Ovary (tissue), 9 donors: ENCODE measurements around the gene CDC14A. TPM values are rescaled to one million over a fixed set of nuclear protein-coding genes. Genes with fewer than 3 reads are reported as not detected.

Experiments
- DNase-seq, 5 donors: peaks; one replicate each; pipeline ENCODE4 v3.0.0-alpha.2; 2019 to 2020
- H3K27ac ChIP-seq, 2 donors: fragments of 200-600 bp; one replicate each; pipeline versions ENCODE4 v1.5.1 to v1.8.0; 2019 to 2022
- H3K27me3 ChIP-seq: fragments of 200-600 bp; one replicate; pipeline ENCODE4 v1.8.0; 2022
- H3K36me3 ChIP-seq: fragments of 200-600 bp; sonication (generic); one replicate; pipeline ENCODE4 v1.5.1; 2019
- H3K4me1 ChIP-seq: one replicate; pipeline ENCODE4 v1.8.1; 2013; ENCODE audit warnings: mild to moderate bottlenecking, moderate library complexity; ENCODE audit not compliant: insufficient read depth
- H3K4me3 ChIP-seq: fragments of 200-600 bp; sonication (generic); one replicate; pipeline ENCODE4 v1.5.1; 2017
- H3K9me3 ChIP-seq, 2 donors: fragments of 200-600 bp in 1 of 2; sonication (generic) in 1 of 2; one replicate each; pipeline versions ENCODE4 v1.5.1 to v1.8.1; 2013 to 2019; ENCODE audit warnings: mild to moderate bottlenecking in 1 of 2, moderate library complexity in 1 of 2
- CTCF ChIP-seq, 3 donors: fragments of 450-650 bp in 2 of 3; fragments of 200-600 bp in 1 of 3; IDR thresholded peaks; one replicate each; pipeline versions ENCODE4 v1.5.1 to v1.8.0; 2016 to 2022; ENCODE audit warnings: antibody characterized with exemption in 3 of 3, mild to moderate bottlenecking in 1 of 3
- EP300 ChIP-seq: sonication (generic); formaldehyde crosslinking; IDR thresholded peaks from one replicate; pipeline ENCODE4 v1.6.1; 2017; ENCODE audit warnings: antibody characterized with exemption
- POLR2A ChIP-seq: fragments of 450-650 bp; IDR thresholded peaks from one replicate; pipeline ENCODE4 v1.6.1; 2017; ENCODE audit warnings: antibody characterized with exemption, mild to moderate bottlenecking, moderate library complexity
- WGBS, 3 donors: extraction: QIAGEN DNeasy Blood & Tissue Kit in 1 of 3; methylation state at CpG; one replicate each; pipeline versions ENCODE4 v1.1.5 to v1.1.7; 2013 to 2017; 5-methylcytosine and 5-hydroxymethylcytosine counted together
- intact Hi-C, 4 donors: fragments of 100-400 bp; cut with DNase I; formaldehyde crosslinking; loops; one replicate each; pipeline versions ENCODE4 v1.11.0 to v1.15.1; 2022 to 2023
- polyA plus RNA-seq, 2 donors: library from polyadenylated mRNA; stranded (reverse); fragments of 200-250 nt in 1 of 2; fragments of 350-450 nt in 1 of 2; fragmentation: Illumina TruSeq in 1 of 2; extraction: RNeasy Lipid Tissue Mini Kit (QIAGEN cat#74804) in 1 of 2; gene quantifications; one replicate each; pipeline ENCODE4 v1.2.3, GENCODE V29; 2013 to 2014
- total RNA-seq, 7 donors: library from RNA; depleted of rRNA in 2 of 7; stranded (reverse); fragments of >200 nt in 2 of 7; fragmentation: NEBNext Ultra II Directional in 3 of 7; extraction: Animal tissue kit (Norgen Biotek cat#: 25700) in 3 of 7; gene quantifications; one replicate each; pipeline versions ENCODE4 v1.1.0 to v1.2.4, GENCODE V29; 2016 to 2023
- donor health status: DM: no; HTN: no; CAD: no; lungs with moderate emphysema.
- donor health status: DM: no; HTN: no; CAD: no.
- donor health status: Bipolar disorder and iron deficiency.
- donor health status: DM: yes; HTN: yes; CAD: no.
- donor health status: DM: no; HTN: no; CAD: no.
- donor health status: DM: yes; HTN: yes; CAD: no.

Gene CDC14A
- total and polyA plus RNA-seq, 9 donors = 4.6 to 47.4 (median 8.6) TPM

DNA sequence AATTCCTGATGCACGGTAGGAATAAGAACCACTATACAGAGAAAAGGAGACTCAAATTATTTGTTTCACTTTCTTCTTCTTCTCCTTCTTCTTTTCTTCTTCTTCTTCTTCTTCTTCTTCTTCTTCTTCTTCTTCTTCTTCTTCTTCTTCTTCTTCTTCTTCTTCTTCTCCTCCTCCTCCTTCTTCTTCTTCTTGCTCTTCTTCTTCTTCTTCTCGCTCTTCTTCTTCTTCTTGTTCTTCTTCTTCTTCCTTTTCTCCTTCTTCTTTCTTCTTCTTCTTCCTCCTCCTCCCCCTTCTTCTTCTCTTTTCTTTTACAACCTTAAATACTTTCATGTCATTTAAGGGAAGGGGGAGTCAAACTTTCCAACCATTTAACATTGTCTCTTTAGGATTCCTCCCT lies 174.6 kb downstream of the CDC14A start:
- DNase-seq = no peak
- WGBS, 3 donors = 91 to 95% (median 92%) methylated on average over 2 of the region's 2 CpGs
- intact Hi-C loops = no loop called here

DNA sequence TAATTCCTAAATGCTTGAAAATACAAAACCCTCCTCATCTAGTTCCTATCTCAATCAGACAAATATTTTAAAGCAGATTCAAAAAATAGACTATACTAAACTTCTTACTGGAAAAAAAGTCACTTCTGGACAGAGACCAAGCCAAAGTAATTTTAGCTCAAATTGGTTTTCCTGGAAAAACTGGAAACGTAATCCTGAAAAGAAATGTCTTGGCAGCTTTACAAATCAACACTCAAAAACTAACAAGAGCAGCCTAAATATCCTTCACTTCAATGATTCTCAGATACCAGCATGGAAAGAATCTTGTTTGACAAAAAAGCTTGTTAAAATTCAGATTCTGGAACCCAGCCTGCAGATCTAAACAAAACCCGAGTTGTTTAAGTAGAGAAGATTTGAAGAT lies 176.6 kb downstream of the CDC14A start:
- TF ChIP-seq POLR2A (no peak), EP300 (no peak), CTCF (IDR thresholded peaks at IDR 0.05) (no peak)
- WGBS, 3 donors = 3 to 9% (median 7%) methylated on average over 2 of the region's 2 CpGs
- Histone ChIP-seq H3K27ac (no peak overlapping the region), H3K27me3 (no peaks in the 10 kb centered on the region), H3K9me3 (no peaks in the 10 kb centered on the region), H3K36me3 (no peaks in the 10 kb centered on the region), H3K4me3 (no peak overlapping the region), H3K4me1 (peaks cover 7% of the 10 kb centered on the region)
- no peak for DNase-seq
- intact Hi-C loops = no loop called here

More for the DNA sequence above, 174.6 kb downstream of the CDC14A start:
- Histone ChIP-seq H3K36me3 (no peaks in the 10 kb centered on the region), H3K9me3 (no peaks in the 10 kb centered on the region), H3K27me3 (no peaks in the 10 kb centered on the region), H3K4me1 (peaks cover 8% of the 10 kb centered on the region), H3K27ac (no peak overlapping the region), H3K4me3 (no peak overlapping the region)
- TF ChIP-seq CTCF (IDR thresholded peaks at IDR 0.05) = no peak
- TF ChIP-seq EP300 = no peak
- TF ChIP-seq POLR2A = no peak

DNA sequence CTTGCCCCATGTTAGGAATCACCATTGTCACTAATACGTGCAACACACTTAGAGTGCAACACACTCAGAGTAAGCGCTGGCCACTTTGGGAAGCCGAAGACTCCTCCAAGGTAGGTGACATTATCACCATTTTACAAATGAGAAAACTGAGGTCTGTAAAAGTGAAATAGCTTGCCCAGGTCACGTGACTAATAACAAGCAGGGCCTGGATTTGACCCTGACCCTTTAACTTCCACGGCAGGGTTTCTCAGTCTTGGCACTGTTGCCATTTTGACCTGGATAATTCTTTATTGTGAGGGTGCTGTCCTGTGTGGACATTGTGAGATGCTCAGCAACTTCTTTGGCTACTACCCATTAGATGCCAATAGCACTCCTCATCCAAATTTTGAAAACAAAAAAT lies 177.8 kb downstream of the CDC14A start:
- WGBS, 3 donors = 83 to 90% (median 84%) methylated on average over 5 of the region's 5 CpGs
- Histone ChIP-seq H3K9me3 (no peaks in the 10 kb centered on the region), H3K4me3 (no peak overlapping the region), H3K27me3 (no peaks in the 10 kb centered on the region), H3K27ac (peak overlapping the region in 1 of 2 donors; percentile 46), H3K36me3 (no peaks in the 10 kb centered on the region), H3K4me1 (peaks cover 3% of the 10 kb centered on the region)
- no peak for DNase-seq
- TF ChIP-seq EP300 = no peak
- TF ChIP-seq POLR2A = no peak
- TF ChIP-seq CTCF (IDR thresholded peaks at IDR 0.05) = no peak
- intact Hi-C loops = loop anchor here in 1 of 4 donors (10.0 kb wide), 1 partner anchor 55 kb away; no protein-coding TSS in a partner anchor

DNA sequence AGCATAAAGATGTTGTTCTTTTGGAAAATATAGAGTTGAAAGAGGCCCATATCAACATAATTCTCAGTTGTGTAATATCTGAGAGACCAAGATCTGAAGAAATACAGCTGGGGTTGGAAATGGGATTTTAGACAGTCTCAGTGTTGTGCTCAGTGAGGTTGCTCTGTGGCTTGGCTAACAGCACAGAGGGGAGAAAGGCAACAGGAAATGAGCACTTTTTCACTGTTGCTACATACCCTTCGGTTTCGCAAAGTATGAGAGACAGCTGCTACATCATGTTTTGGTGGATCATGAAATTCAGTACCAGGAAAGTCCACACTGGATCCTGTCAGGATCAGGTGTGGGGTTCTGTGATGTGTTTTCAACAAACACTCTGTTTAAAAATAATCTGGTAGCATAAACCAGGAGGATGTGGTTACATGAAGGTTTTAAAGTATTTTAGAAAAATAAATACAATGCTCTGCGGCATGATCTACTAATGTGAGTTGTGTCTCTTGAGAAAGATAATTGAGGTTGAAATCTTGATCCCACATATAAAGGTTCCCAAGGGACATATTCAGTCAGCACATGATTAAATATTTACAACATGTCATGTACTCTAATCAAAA lies 178.7 kb downstream of the CDC14A start:
- Histone ChIP-seq H3K27me3 (no peaks in the 10 kb centered on the region), H3K4me3 (no peak overlapping the region), H3K9me3 (no peaks in the 10 kb centered on the region), H3K27ac (peak overlapping the region in 1 of 2 donors; percentile 46), H3K36me3 (no peaks in the 10 kb centered on the region), H3K4me1 (peaks cover 3% of the 10 kb centered on the region)
- intact Hi-C loops = loop anchor here in 1 of 4 donors (10.0 kb wide), 1 partner anchor 54 kb away; no protein-coding TSS in a partner anchor
- 20 to 33% (median 30%) methylated on average over 3 of the region's 3 CpGs for WGBS, 3 donors
- DNase-seq = peak in 2 of 5 donors; percentile 33 to 58
- peak; percentile 9 for TF ChIP-seq EP300
- no peak for TF ChIP-seq POLR2A
- no peak for TF ChIP-seq CTCF (IDR thresholded peaks at IDR 0.05)
